HepG2 (cell line): ENCODE data around the gene DCLK1. TPM values are rescaled to one million over a fixed set of nuclear protein-coding genes. Genes with fewer than 3 reads are reported as not detected.

Experiments
- ATAC-seq: fragments of 200-7000 bp; cut with Tn5 transposase; 3 replicates; pipeline ENCODE4 v1.9.1; 2020; ENCODE audit warnings: mild to moderate bottlenecking, moderate library complexity
- BruUV-seq: library from RNA; stranded (reverse); fragments of 400-500 nt; replicated peaks from 2 replicates; lab custom pipeline; 2021; lab: Mats Ljungman, UMichigan
- CTCF ChIA-PET: fragments of 300-600 bp; formaldehyde crosslinking; extraction: SDS; loops from one replicate; lab custom pipeline; 2021; ENCODE audit warnings: low total read pairs, inconsistent platforms, low intra/inter-chr PET ratio; lab: Yijun Ruan, JAX
- POLR2A ChIA-PET: fragments of 350-600 bp; sonication (Branson Sonifier 250); formaldehyde crosslinking; loops from one replicate; lab custom pipeline; 2020; ENCODE audit warnings: antibody characterized with exemption, inconsistent platforms; lab: Yijun Ruan, JAX
- DNase-seq: peaks from one replicate; pipeline ENCODE4 v3.0.0-alpha.2; 2015; ENCODE audit warnings: low spot score
- FAIRE-seq: peaks from 3 replicates; lab custom pipeline; 2011; peaks lifted over from hg19 to GRCh38; lab: Jason Lieb, UNC
- H2AFZ ChIP-seq: one replicate; pipeline ENCODE4 v1.6.1; 2011; ENCODE audit warnings: low read length, inconsistent platforms
- H3K27ac ChIP-seq: fragments of 300-600 bp; 3 replicates; pipeline ENCODE4 v1.8.0; 2011; ENCODE audit warnings: mixed run types, mild to moderate bottlenecking, mixed read lengths, low read length, inconsistent platforms; ENCODE audit not compliant: insufficient read depth; ENCODE audit errors: extremely low read length
- H3K27me3 ChIP-seq, 2 experiments: fragments of 200-600 bp in 1 of 2; 2 replicates in 1 of 2; 3 replicates in 1 of 2; pipeline versions ENCODE4 v1.6.0 to v1.8.0; 2011; ENCODE audit warnings: low read length in 2 of 2, mild to moderate bottlenecking in 2 of 2, moderate library complexity in 2 of 2, inconsistent platforms in 1 of 2; ENCODE audit not compliant: insufficient read depth in 2 of 2, control insufficient read depth in 1 of 2
- H3K36me3 ChIP-seq, 2 experiments: fragments of 200-600 bp in 1 of 2; replicated peaks in 1 of 2; 2 replicates in 1 of 2; 3 replicates in 1 of 2; pipeline versions ENCODE4 v1.5.1 to v1.8.0; 2011; ENCODE audit warnings: low read length in 2 of 2, inconsistent platforms in 1 of 2; ENCODE audit not compliant: insufficient read depth in 2 of 2, control insufficient read depth in 1 of 2
- H3K4me1 ChIP-seq: 2 replicates; pipeline ENCODE4 v1.5.1; 2012; ENCODE audit warnings: low read length, inconsistent platforms; ENCODE audit not compliant: insufficient read depth
- H3K4me2 ChIP-seq: 2 replicates; pipeline ENCODE4 v1.6.0; 2011; ENCODE audit warnings: low read depth, low read length, inconsistent platforms
- H3K4me3 ChIP-seq, 3 experiments: fragments of 200-600 bp in 1 of 3; sonication (generic), shearing (Covaris generic) in 1 of 3; replicated peaks in 1 of 3; 2 replicates each; pipeline ENCODE4 v1.5.1; 2011 to 2016; ENCODE audit warnings: low read length in 3 of 3, inconsistent platforms in 2 of 3, low read depth in 2 of 3, mild to moderate bottlenecking in 2 of 3, control low read depth in 1 of 3, mixed read lengths in 1 of 3; ENCODE audit not compliant: insufficient read depth in 1 of 3
- H3K79me2 ChIP-seq: one replicate; pipeline ENCODE4 v1.6.1; 2011; ENCODE audit warnings: low read length, inconsistent platforms; ENCODE audit not compliant: insufficient read depth
- H3K9ac ChIP-seq: 2 replicates; pipeline ENCODE4 v1.6.0; 2011; ENCODE audit warnings: mild to moderate bottlenecking, low read depth, low read length, inconsistent platforms; ENCODE audit not compliant: insufficient read depth
- H3K9me3 ChIP-seq: 2 replicates; pipeline ENCODE4 v1.5.1; 2012; ENCODE audit warnings: mild to moderate bottlenecking, low read length
- H4K20me1 ChIP-seq: 2 replicates; pipeline ENCODE4 v1.6.0; 2011; ENCODE audit warnings: inconsistent platforms, mild to moderate bottlenecking, low read length, moderate library complexity; ENCODE audit not compliant: insufficient read depth
- JUN ChIP-seq: sonication (generic); formaldehyde crosslinking; IDR thresholded peaks from 2 replicates; pipeline ENCODE4 v1.4.0; 2020; ENCODE audit warnings: mild to moderate bottlenecking, missing genetic modification reagents
- MED1 ChIP-seq: sonication (generic); formaldehyde crosslinking; IDR thresholded peaks from 2 replicates; pipeline ENCODE4 v1.4.0; 2020; ENCODE audit warnings: missing genetic modification reagents
- PHF8 ChIP-seq: sonication (generic); formaldehyde crosslinking; IDR thresholded peaks from 2 replicates; pipeline ENCODE4 v1.5.0; 2020; ENCODE audit warnings: missing genetic modification reagents
- RXRA ChIP-seq: sonication (generic); formaldehyde crosslinking; IDR thresholded peaks from 2 replicates; pipeline ENCODE4 v1.5.1; 2020; ENCODE audit warnings: missing genetic modification reagents
- SMAD1 ChIP-seq: sonication (generic); formaldehyde crosslinking; IDR thresholded peaks from 2 replicates; pipeline ENCODE4 v1.4.0; 2020; ENCODE audit warnings: missing genetic modification reagents, low read depth, mild to moderate bottlenecking, borderline replicate concordance
- SMAD3 ChIP-seq: sonication (generic); formaldehyde crosslinking; IDR thresholded peaks from 2 replicates; pipeline ENCODE4 v1.4.0; 2020; ENCODE audit warnings: missing genetic modification reagents
- XRCC5 ChIP-seq: fragments of 200-400 bp; formaldehyde crosslinking; optimal IDR thresholded peaks from 2 replicates; pipeline ENCODE3; 2017; ENCODE audit warnings: mild to moderate bottlenecking, low read length
- ZNF251 ChIP-seq: sonication (generic); formaldehyde crosslinking; IDR thresholded peaks from 2 replicates; pipeline ENCODE4 v1.9.0; 2021; ENCODE audit warnings: mild to moderate bottlenecking, missing genetic modification reagents
- ZNF564 ChIP-seq: sonication (generic); formaldehyde crosslinking; IDR thresholded peaks from 2 replicates; pipeline ENCODE4 v1.8.1; 2023; ENCODE audit warnings: mild to moderate bottlenecking, missing genetic modification reagents
- ZNF839 ChIP-seq: sonication (generic); formaldehyde crosslinking; IDR thresholded peaks from 2 replicates; pipeline ENCODE4 v1.4.0; 2020; ENCODE audit warnings: missing genetic modification reagents, mild to moderate bottlenecking, borderline replicate concordance
- ZSCAN29 ChIP-seq: sonication (generic); formaldehyde crosslinking; conservative IDR thresholded peaks from 2 replicates; pipeline ENCODE4 v1.4.0; 2020; ENCODE audit warnings: mild to moderate bottlenecking, missing genetic modification reagents
- WGBS: methylation state at CpG from one replicate; pipeline ENCODE4 v1.1.6; 2017; ENCODE audit warnings: low lambda C conversion rate; 5-methylcytosine and 5-hydroxymethylcytosine counted together
- in situ Hi-C: cut with HindIII; loops from 2 replicates; pipeline ENCODE4 v1.10.0; 2017; ENCODE audit warnings: low pct_unique_long_range_greater_than_20kb; ENCODE audit not compliant: extremely low pct_ligation_motif_present
- intact Hi-C: fragments of 100-400 bp; cut with micrococcal nuclease; formaldehyde crosslinking; loops from one replicate; pipeline ENCODE4 v1.10.0; 2022; ENCODE audit not compliant: unreplicated experiment
- polyA plus RNA-seq, 8 experiments: library from polyadenylated mRNA; depleted of rRNA in 3 of 8; stranded (reverse) in 7 of 8; unstranded in 1 of 8; fragments of >200 nt; fragmentation: Illumina TruSeq in 4 of 8; extraction: Trizol in 4 of 8; gene quantifications; 2 replicates each; pipeline versions ENCODE4 v1.2.1 to v1.2.3, GENCODE V29; 2011 to 2016; ENCODE audit warnings: low read depth in 4 of 8, missing spikeins in 1 of 8, mixed read lengths in 1 of 8; ENCODE audit not compliant: insufficient read depth in 1 of 8
- total RNA-seq, 5 experiments: library from RNA; depleted of rRNA; stranded (reverse); fragments of >200 nt; fragmentation: Illumina TruSeq; extraction: Trizol; gene quantifications; 2 replicates each; pipeline ENCODE4 v1.2.3, GENCODE V29; 2016; ENCODE audit warnings: low read depth in 1 of 5
- TF ChIP-seq, protein P1 (sequence below), 2 experiments: sonication (generic) in 1 of 2; formaldehyde crosslinking in 1 of 2; IDR thresholded peaks; 2 replicates each; pipeline versions ENCODE4 v1.4.0 to v1.6.1; 2016 to 2020; ENCODE audit warnings: borderline replicate concordance in 1 of 2, low read depth in 1 of 2, mild to moderate bottlenecking in 1 of 2, missing genetic modification reagents in 1 of 2
- TF ChIP-seq, protein P2 (sequence below): sonication (generic); formaldehyde crosslinking; IDR thresholded peaks from 2 replicates; pipeline ENCODE4 v1.5.0; 2020; ENCODE audit warnings: missing genetic modification reagents

DCLK1 gene
- total and polyA plus RNA-seq, 2 of the 13 experiments (the other 11 are each of a cell fraction or from before 2014, with no cell fraction given) = not detected

DNA sequence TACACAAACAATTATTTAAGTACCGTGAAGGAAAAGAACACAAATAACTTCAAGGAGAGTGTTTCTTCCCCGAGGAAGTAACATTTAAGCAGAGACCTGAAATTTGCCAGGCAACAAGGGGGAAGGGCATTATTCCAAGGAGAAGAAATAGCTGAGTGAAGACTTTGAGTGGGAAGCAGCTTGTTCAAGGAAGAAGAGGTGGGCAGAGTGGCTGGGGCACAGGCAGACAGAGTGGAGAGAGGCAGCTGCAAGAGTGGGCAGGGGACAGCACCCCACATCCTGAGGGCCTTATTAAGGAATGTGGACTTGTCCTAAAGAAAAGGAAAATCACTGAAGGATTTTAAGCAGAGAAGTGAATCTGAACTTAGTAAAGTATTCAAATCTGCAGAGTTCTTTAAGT is 4.7 kb upstream of the DCLK1 start (continued):
- TF ChIP-seq, protein P1, sequence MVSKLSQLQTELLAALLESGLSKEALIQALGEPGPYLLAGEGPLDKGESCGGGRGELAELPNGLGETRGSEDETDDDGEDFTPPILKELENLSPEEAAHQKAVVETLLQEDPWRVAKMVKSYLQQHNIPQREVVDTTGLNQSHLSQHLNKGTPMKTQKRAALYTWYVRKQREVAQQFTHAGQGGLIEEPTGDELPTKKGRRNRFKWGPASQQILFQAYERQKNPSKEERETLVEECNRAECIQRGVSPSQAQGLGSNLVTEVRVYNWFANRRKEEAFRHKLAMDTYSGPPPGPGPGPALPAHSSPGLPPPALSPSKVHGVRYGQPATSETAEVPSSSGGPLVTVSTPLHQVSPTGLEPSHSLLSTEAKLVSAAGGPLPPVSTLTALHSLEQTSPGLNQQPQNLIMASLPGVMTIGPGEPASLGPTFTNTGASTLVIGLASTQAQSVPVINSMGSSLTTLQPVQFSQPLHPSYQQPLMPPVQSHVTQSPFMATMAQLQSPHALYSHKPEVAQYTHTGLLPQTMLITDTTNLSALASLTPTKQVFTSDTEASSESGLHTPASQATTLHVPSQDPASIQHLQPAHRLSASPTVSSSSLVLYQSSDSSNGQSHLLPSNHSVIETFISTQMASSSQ (IDR thresholded peaks at IDR 0.05; ENCODE audit: low read depth) = no peak
- TF ChIP-seq, protein P1 (CRISPR knock-in tag; IDR thresholded peaks at IDR 0.05; ENCODE audit: borderline replicate concordance) = no peak
- TF ChIP-seq ZNF251 (CRISPR knock-in tag) (no peak), SMAD1 (no peak), MED1 (CRISPR knock-in tag) (no peak), SMAD3 (no peak)
- TF ChIP-seq, protein P2, sequence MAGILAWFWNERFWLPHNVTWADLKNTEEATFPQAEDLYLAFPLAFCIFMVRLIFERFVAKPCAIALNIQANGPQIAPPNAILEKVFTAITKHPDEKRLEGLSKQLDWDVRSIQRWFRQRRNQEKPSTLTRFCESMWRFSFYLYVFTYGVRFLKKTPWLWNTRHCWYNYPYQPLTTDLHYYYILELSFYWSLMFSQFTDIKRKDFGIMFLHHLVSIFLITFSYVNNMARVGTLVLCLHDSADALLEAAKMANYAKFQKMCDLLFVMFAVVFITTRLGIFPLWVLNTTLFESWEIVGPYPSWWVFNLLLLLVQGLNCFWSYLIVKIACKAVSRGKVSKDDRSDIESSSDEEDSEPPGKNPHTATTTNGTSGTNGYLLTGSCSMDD = no peak

DNA sequence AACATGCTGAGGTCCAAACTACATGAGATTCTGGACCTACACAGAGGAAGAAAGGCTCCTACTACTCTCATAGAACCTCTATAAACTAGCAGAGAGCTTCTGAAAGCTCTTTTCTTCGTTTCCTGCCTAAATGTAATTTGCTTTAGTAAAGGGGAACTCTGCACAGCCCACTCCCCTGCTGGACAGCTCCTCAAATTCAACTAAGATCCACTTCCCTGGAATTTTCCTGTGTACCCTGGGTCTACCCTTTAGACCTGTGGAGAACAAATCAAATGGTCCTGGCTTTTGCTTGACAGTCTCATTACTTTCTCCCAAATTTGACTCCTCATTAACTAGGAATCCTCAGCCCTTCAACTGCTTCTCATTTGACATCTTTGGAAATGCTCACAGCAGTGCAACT is 3.5 kb upstream of the DCLK1 start:
- Histone ChIP-seq H3K4me1 (no peaks in the 10 kb centered on the region), H4K20me1 (no peaks in the 10 kb centered on the region), H3K9me3 (no peaks in the 10 kb centered on the region), H3K36me3 (no peaks in the 10 kb centered on the region), H3K4me3 (no peak overlapping the region), H3K79me2 (no peaks in the 10 kb centered on the region), H3K27me3 (peaks cover 2 to 20% of the 10 kb centered on the region in 2 experiments; a peak in 3 of 5 replicates), H3K9ac (no peak overlapping the region), H2AFZ (no peak overlapping the region), H3K27ac (no peak overlapping the region), H3K4me2 (no peak overlapping the region)
- intact Hi-C loops (no loop called here), in situ Hi-C loops (no loop called here)
- ATAC-seq (no peak), DNase-seq (no peak), FAIRE-seq (no peak)
- WGBS = 0% methylated on average over 1 of the region's 1 CpG
- no peak for TF ChIP-seq ZNF564 (CRISPR knock-in tag)
- TF ChIP-seq PHF8 (CRISPR knock-in tag) = no peak
- no peak for TF ChIP-seq RXRA (CRISPR knock-in tag)
- TF ChIP-seq XRCC5 = no peak
- TF ChIP-seq ZSCAN29 = no peak
- no peak for TF ChIP-seq JUN (CRISPR knock-in tag)
- TF ChIP-seq ZNF839 (CRISPR knock-in tag) = no peak
- no TSS peak for BruUV-seq
- POLR2A ChIA-PET = no interaction called here
- CTCF ChIA-PET = no interaction called here
